Activated naive CD8-positive, alpha-beta T cell treated with anti-CD3 and anti-CD28 coated beads, Interleukin-2, amount 10 ng/mL, durations not matched to agents 7 days and 5 days (primary cell): ENCODE measurements around the gene KIAA0513. TPM values are rescaled to one million over a fixed set of nuclear protein-coding genes. Genes with fewer than 3 reads are reported as not detected.

Experiments
- ATAC-seq: fragments of 150-1000 bp; cut with Tn5 transposase; one replicate; pipeline ENCODE4 v1.10.0; 2021; ENCODE audit warnings: low read depth, moderate library complexity
- POLR2A ChIA-PET: fragments of 350-600 bp; sonication (Branson Sonifier 250); formaldehyde crosslinking; loops from one replicate; lab custom pipeline; 2021; ENCODE audit warnings: antibody characterized with exemption; lab: Charles Lee
- DNase-seq: peaks from one replicate; pipeline ENCODE4 v3.0.0; 2021
- H3K27ac Mint-ChIP-seq: one replicate; pipeline ENCODE4 v1.8.0; 2022; ENCODE audit warnings: mild to moderate bottlenecking, mixed read lengths
- H3K27me3 Mint-ChIP-seq: one replicate; pipeline ENCODE4 v1.8.0; 2022; ENCODE audit warnings: mild to moderate bottlenecking, moderate library complexity, mixed read lengths
- H3K36me3 Mint-ChIP-seq: one replicate; pipeline ENCODE4 v1.8.0; 2021; ENCODE audit warnings: mild to moderate bottlenecking, mixed read lengths
- H3K4me1 Mint-ChIP-seq: one replicate; pipeline ENCODE4 v1.8.0; 2021; ENCODE audit warnings: mixed read lengths
- H3K4me3 Mint-ChIP-seq: one replicate; pipeline ENCODE4 v1.8.0; 2022; ENCODE audit warnings: mild to moderate bottlenecking, moderate library complexity, mixed read lengths
- H3K9me3 Mint-ChIP-seq: one replicate; pipeline ENCODE4 v1.8.0; 2021; ENCODE audit warnings: mixed read lengths
- total RNA-seq, 2 experiments: library from RNA; stranded (reverse); gene quantifications; one replicate each; pipeline ENCODE4 v1.2.3, GENCODE V29; 2021

Gene KIAA0513
- total RNA-seq, 2 experiments from 2014 or later: 11.6 to 13.9 TPM

DNA sequence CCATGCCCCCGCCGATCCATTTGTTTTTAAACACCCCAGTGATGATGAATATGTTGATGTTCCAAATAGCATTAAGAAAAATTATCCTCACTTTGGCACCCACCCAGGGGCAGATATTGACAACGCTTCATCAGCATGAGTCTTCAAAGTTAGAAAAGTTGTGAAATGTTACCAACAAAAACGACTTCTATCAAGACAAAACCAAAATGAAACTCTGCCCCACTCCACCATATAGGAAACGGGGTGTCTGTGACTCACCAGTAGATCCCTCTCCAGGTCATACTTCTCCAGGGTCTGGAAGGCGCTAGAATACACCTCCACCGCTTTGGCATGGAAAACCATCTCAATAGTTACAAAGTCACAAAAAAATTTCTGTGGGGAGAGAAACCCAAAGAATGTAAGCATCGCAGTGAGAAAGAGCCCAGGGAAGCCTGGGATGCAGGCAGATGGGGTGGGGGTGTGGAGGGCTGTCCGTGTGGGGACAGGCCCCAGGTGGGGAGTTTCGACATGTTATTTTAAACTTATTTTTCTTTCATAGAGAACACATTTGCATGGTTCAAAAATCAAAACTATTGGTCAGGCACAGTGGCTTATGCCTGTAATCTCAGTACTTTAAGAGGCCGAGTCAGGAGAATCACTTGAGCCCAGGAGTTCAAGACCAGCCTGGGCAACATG lies 74.5 kb downstream of the KIAA0513 start:
- POLR2A ChIA-PET: no interaction called here
- Mint-ChIP-seq H3K4me3 (no peak overlapping the region), H3K4me1 (peaks cover 26% of the 10 kb centered on the region)

DNA sequence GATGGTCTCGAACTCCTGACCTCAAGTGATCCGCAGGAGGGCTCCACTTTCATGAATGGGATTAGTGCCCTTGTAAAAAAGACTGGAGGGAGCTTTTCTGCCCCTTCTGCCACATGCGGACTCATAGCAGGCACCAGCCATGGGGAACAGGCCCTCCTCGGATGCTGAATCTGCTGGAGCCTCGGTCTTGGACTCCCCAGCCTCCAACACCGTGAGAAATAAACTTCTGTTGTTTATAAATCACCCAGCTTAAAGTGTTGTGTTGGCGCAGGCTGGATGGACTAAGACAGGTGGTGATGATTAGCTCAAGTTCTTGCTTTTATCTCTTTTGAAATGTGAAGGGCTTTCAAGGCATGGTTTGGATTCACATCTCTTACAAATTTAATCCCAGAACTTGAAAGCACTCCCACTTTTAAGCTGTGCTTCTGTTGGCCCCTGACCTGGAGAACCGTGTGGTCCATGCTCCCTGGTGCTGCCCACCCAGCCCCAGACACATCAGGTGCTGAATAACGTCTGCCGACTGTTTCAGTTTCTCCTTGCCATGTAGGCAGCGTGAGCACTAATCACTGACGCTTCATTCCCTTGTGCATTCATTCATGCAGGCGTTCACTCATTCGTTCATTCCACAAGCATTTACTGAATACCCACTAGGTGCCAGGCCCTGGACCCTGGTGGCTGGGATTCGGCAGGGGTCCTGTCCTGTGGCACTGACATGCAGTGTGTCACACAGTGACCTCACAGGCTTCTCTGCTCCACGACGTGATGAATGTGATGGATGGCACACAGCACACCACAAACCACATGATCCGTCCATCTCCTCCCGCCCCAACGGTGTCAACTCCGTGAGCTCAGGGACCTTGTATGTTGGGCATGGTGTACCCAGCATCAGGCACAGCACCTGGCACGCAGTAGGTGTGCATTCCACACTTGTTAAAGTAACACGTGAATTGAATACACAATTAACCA lies 75.8 kb downstream of the KIAA0513 start:
- no peak for DNase-seq
- POLR2A ChIA-PET: no interaction called here
- peaks cover 26% of the 10 kb centered on the region for H3K4me1 Mint-ChIP-seq
- no peak for ATAC-seq
- no peaks in the 10 kb centered on the region for H3K27me3 Mint-ChIP-seq
- H3K27ac Mint-ChIP-seq: peak overlapping the region; percentile 58
- H3K36me3 Mint-ChIP-seq: no peaks in the 10 kb centered on the region
- no peak overlapping the region for H3K4me3 Mint-ChIP-seq
- H3K9me3 Mint-ChIP-seq: no peaks in the 10 kb centered on the region

More for the DNA sequence above, 74.5 kb downstream of the KIAA0513 start:
- no peaks in the 10 kb centered on the region for H3K27me3 Mint-ChIP-seq
- no peak overlapping the region for H3K27ac Mint-ChIP-seq
- H3K9me3 Mint-ChIP-seq: no peaks in the 10 kb centered on the region
- no peaks in the 10 kb centered on the region for H3K36me3 Mint-ChIP-seq
- no peak for ATAC-seq
- DNase-seq: no peak

DNA sequence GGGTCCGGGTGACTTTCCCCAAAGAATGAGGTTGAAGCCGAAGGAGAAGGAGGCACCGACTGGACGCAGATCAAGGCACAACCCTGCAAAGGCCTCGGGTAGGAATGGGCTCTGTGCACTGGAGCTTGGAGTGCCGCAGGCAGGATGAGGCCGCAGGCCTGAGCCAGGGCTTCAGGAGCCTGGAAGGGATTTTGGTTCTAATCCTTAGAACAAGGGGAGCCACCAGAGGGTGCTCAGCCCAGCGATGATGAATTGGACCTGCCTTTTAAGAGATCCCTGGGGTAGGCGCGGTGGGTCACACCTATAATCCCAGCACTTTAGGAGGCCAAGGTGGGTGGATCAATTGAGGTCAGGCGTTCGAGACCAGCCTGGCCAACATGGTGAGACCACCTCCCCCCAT lies 76.6 kb downstream of the KIAA0513 start:
- no peaks in the 10 kb centered on the region for H3K9me3 Mint-ChIP-seq
- H3K27ac Mint-ChIP-seq: peak overlapping the region; percentile 58
- DNase-seq (no peak), ATAC-seq (no peak)
- no peaks in the 10 kb centered on the region for H3K27me3 Mint-ChIP-seq
- H3K36me3 Mint-ChIP-seq: no peaks in the 10 kb centered on the region
- H3K4me3 Mint-ChIP-seq: no peak overlapping the region
- peaks cover 26% of the 10 kb centered on the region for H3K4me1 Mint-ChIP-seq
- POLR2A ChIA-PET: interaction anchor here (1.1 to 1.4 kb wide), 2 partner anchors 77 to 93 kb away, joined by 4 to 8 read pairs; partner anchors contain the start of genes KIAA0513 and ZDHHC7

DNA sequence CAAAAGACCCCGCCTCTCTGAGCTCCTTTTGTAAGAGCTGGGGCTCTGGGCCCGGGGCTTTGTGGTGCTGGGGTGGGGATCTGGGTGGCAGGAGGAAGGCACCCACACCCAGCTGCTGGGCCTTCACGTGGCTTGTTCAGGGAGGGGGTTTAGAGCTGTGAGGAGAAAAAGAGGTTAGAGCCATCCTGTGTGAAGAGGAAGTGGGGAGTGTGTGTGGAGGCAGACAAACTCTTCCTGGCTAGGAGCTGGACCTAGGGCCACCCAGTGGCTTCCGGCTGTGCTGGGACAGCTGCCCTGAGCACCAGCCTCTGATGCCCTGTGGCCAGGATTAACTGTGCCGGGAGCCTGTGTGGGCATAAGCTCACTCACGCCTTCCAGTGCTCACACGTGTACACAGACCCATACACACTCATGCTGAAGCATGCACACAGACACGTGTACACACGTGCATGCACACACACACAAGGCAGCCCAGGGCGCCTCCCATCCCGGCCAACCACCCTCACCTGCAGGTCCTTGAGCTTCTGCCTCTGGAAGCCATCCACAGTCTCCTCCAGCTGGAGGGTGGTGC lies 77.3 kb downstream of the KIAA0513 start:
- H3K4me3 Mint-ChIP-seq: peak overlapping the region; percentile 70
- peaks cover 28% of the 10 kb centered on the region for H3K4me1 Mint-ChIP-seq
- DNase-seq (peak; percentile 60), ATAC-seq (peak; percentile 94)
- H3K27ac Mint-ChIP-seq: peak overlapping the region; percentile 89
- H3K9me3 Mint-ChIP-seq: no peaks in the 10 kb centered on the region
- POLR2A ChIA-PET: interaction anchor here (0.9 to 1.4 kb wide), 4 partner anchors 9 to 94 kb away, joined by 4 to 8 read pairs (median 6); partner anchors contain the start of genes KIAA0513 and ZDHHC7
- no peaks in the 10 kb centered on the region for H3K36me3 Mint-ChIP-seq
- H3K27me3 Mint-ChIP-seq: no peaks in the 10 kb centered on the region

DNA sequence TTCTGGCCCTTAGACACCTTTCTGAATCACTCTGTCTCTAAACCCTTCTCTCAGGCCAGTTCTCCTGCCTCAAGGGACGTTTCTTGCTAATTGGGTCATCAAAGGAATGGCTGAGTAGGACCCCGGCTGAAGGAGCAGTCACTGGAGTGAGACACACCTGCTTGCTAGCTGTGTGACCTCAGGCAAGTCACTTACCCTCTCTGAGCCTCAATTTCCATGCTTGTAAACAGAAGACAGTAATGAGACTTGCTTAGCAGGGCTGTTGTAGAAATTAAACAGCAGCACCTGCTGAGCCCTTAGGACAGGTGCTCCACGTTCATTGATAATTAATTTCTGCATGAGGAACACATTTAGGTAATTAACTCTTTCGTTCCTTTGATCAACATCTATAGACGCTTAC lies 77.9 kb downstream of the KIAA0513 start:
- no peak for ATAC-seq
- no peaks in the 10 kb centered on the region for H3K27me3 Mint-ChIP-seq
- peak overlapping the region; percentile 89 for H3K27ac Mint-ChIP-seq
- DNase-seq: no peak
- POLR2A ChIA-PET: interaction anchor here (0.9 to 1.4 kb wide), 4 partner anchors 9 to 95 kb away, joined by 4 to 8 read pairs (median 6); partner anchors contain the start of genes KIAA0513 and ZDHHC7
- H3K9me3 Mint-ChIP-seq: no peaks in the 10 kb centered on the region
- no peak overlapping the region for H3K4me3 Mint-ChIP-seq
- H3K4me1 Mint-ChIP-seq: peaks cover 28% of the 10 kb centered on the region
- no peaks in the 10 kb centered on the region for H3K36me3 Mint-ChIP-seq

DNA sequence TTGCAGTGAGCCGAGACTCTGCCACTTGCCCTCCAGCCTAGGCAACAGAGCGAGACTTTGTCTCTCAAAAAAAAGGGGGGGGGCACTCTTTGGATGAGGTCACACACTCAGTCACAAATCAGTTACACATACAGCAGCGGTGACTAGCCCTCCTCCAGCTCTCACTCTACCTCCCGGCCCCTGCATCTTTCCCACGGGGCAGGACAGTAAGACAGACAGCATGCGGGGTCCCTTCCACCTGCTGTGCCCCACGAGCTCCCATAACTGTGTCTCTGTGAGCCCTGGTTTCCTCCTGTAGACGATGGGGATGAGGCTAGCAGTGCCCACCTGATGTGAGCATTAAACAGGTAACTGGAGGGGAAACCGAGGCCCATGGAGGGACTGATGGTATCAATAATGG lies 79.5 kb downstream of the KIAA0513 start:
- no peak overlapping the region for H3K27ac Mint-ChIP-seq
- ATAC-seq (no peak), DNase-seq (no peak)
- H3K4me1 Mint-ChIP-seq: peaks cover 23% of the 10 kb centered on the region
- H3K27me3 Mint-ChIP-seq: no peaks in the 10 kb centered on the region
- H3K4me3 Mint-ChIP-seq: no peak overlapping the region
- POLR2A ChIA-PET: no interaction called here
- no peaks in the 10 kb centered on the region for H3K9me3 Mint-ChIP-seq
- H3K36me3 Mint-ChIP-seq: no peaks in the 10 kb centered on the region

DNA sequence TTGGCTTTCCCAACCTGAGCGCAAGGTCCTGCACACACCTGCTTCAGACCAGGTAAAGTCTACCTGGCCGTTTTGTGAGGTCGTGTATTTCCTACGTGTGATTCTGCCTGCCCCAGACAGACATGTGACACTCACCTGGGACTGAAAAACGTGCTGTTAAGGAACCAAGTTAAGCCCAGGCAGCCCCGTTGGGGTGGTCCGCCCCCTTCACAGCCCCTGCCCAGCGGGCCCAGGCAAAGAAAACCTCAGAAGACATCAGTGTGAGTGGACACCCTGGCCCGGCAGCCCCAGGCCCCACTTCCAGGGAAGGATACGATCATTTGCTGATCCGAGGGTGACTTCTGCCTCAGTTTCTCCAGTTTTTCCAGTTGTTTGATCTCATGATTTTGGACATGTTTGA lies 79.9 kb downstream of the KIAA0513 start:
- no peak overlapping the region for H3K27ac Mint-ChIP-seq
- ATAC-seq: no peak
- no peaks in the 10 kb centered on the region for H3K9me3 Mint-ChIP-seq
- no peak for DNase-seq
- no peaks in the 10 kb centered on the region for H3K36me3 Mint-ChIP-seq
- peaks cover 22% of the 10 kb centered on the region for H3K4me1 Mint-ChIP-seq
- no peaks in the 10 kb centered on the region for H3K27me3 Mint-ChIP-seq
- no peak overlapping the region for H3K4me3 Mint-ChIP-seq
- POLR2A ChIA-PET: no interaction called here

DNA sequence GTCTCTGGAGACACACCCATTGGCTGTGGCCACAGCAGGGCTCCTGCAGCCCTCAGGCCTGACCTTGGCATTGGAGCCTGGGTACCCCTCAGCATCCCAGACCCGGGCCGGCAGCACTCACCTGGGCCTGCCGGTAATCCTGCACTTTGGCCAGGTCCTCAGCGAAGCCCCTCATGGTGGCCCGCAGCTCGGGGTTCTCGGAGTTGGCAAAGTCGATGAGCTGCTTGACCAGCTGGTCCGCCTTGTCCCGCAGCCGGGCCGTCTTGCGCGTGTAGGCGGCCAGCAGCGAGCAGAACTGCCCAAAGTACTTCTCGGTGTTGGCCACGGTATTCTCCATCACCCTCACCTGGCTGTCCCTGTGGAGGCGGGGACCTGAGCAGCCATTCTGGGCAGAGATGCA lies 82.5 kb downstream of the KIAA0513 start:
- H3K27me3 Mint-ChIP-seq: no peaks in the 10 kb centered on the region
- no peak overlapping the region for H3K27ac Mint-ChIP-seq
- H3K4me1 Mint-ChIP-seq: peaks cover 11% of the 10 kb centered on the region
- POLR2A ChIA-PET: no interaction called here
- H3K4me3 Mint-ChIP-seq: no peak overlapping the region
- ATAC-seq (no peak), DNase-seq (no peak)
- no peaks in the 10 kb centered on the region for H3K9me3 Mint-ChIP-seq
- no peaks in the 10 kb centered on the region for H3K36me3 Mint-ChIP-seq

DNA sequence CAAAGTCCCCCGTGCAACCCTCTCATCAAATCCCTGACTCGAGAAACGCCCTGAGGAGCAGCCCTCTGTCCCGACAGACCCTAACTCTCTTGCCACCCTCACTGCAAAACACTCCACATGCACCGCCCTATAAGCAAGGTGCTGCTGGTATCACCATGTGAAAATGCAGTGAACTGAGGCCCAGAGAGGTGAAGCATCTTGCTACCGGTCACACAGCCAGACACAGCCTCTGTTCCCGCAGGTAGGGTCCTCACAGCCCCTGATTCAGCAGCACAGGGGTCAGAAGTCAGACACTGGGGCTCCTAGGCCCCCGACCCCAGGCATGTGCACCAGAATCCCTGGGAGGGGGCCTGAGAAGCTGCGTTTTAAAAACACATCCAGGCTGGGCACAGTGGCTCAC lies 83.6 kb downstream of the KIAA0513 start:
- ATAC-seq (no peak), DNase-seq (no peak)
- POLR2A ChIA-PET: no interaction called here
- Mint-ChIP-seq H3K4me1 (peaks cover 9% of the 10 kb centered on the region), H3K36me3 (no peaks in the 10 kb centered on the region), H3K27me3 (no peaks in the 10 kb centered on the region), H3K4me3 (no peak overlapping the region), H3K9me3 (no peaks in the 10 kb centered on the region), H3K27ac (no peak overlapping the region)

DNA sequence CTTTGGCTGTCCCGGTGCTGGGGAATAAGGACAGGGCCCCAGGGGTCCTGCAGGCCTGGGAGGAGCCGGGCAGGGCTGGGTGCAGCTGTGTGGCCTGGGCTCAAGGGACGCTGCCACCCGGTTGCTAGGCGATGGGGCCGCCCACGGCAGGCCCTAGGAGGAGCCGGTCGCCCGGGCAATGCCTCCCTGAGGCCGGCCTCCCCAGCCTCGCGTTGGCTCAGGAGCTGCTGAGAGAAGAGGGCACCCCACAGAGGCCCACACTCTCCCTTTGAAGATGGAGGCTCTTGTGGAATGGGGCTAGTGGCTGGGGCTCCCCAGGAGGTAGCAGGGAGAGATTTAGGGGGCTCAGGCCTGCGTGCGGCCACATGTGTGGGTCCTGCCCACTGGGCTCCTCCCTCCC lies 84.8 kb downstream of the KIAA0513 start, which contains the start of gene CIBAR2:
CIBAR2 (minus strand) TSS at position 109 of the 400 bp plus-strand sequence. CDS start 120 bp downstream, outside the sequence.
- Mint-ChIP-seq H3K36me3 (no peaks in the 10 kb centered on the region), H3K9me3 (no peaks in the 10 kb centered on the region), H3K4me3 (no peak within 1 kb of the TSS), H3K27me3 (peaks cover 2% of the 10 kb centered on the region), H3K4me1 (peaks cover 12% of the 10 kb centered on the region), H3K27ac (peak within 1 kb of the TSS; percentile 60)
- ATAC-seq (no peak), DNase-seq (no peak)
- POLR2A ChIA-PET: no interaction called here

DNA sequence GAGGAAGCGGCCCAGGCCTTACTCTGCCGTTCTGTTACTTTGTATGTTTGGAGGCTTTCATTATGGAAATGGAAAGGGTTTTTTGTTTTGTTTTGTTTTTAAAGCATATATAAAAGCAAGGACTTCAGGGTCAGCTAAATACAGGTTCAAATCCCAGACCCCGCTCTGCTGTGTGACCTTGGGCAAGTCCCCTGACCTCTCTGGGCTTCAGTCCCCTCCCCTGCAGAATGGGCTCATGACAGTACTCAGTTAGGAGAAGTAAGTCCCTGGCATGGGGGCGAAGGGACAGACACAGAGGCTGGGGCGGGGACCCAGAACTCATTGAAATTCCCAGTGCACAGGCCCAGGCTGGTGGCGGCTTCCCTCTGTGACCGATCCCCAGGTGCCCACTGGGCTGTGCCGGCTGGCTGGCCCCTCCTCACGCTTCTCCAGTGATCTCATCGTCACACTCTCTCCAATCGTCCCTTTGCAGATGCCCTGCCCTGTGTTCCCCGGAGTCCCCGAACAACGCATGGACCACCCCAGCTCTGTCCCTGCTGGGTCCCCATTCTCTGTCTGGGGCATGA lies 85.7 kb downstream of the KIAA0513 start:
- no peak for DNase-seq
- POLR2A ChIA-PET: interaction anchor here (1.6 kb wide), 1 partner anchor 8 kb away, joined by 6 read pairs; no protein-coding TSS in a partner anchor
- Mint-ChIP-seq H3K36me3 (no peaks in the 10 kb centered on the region), H3K4me3 (no peak overlapping the region), H3K27me3 (peaks cover 2% of the 10 kb centered on the region), H3K9me3 (no peaks in the 10 kb centered on the region), H3K27ac (no peak overlapping the region), H3K4me1 (peaks cover 12% of the 10 kb centered on the region)
- ATAC-seq: no peak

DNA sequence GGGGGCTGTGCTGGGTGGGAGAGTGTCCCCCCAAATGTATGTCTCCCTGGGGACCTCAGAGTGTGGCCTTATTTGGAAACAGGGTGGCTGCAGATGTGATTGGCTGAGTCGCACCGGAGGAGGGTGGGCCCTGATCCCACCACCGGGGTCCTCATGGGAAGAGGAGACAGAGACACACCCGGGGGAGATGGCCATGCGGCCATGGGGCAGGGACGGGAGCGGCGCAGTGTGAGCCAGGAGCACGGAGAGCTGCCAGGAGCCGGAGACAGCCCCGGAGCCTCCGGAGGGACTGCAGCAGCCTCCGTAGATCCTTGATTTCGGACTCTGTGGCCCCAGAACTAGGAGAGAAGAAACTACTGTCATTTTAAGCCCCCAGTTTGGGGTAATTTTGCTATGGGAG lies 86.3 kb downstream of the KIAA0513 start:
- Mint-ChIP-seq H3K9me3 (no peaks in the 10 kb centered on the region), H3K27me3 (peaks cover 2% of the 10 kb centered on the region), H3K36me3 (no peaks in the 10 kb centered on the region), H3K4me3 (no peak overlapping the region), H3K27ac (no peak overlapping the region), H3K4me1 (peaks cover 12% of the 10 kb centered on the region)
- ATAC-seq: no peak
- no peak for DNase-seq
- POLR2A ChIA-PET: interaction anchor here (1.6 kb wide), 1 partner anchor 9 kb away, joined by 6 read pairs; no protein-coding TSS in a partner anchor
